ENCODE data around the gene PSMD3. TPM values are rescaled to one million over a fixed set of nuclear protein-coding genes. Genes with fewer than 3 reads are reported as not detected.

The PSMD3 gene
- total RNA-seq, 4 donors from 2014 or later: 106 to 154 (median 129) TPM

GRCh38 chr17:39979893-39980350, 685 bp upstream of the PSMD3 start:
- WGBS, 2 donors: 0 to 1% methylated on average over 10 of the region's 10 CpGs
- TF ChIP-seq CTCF (IDR thresholded peaks at IDR 0.05) (no peak), POLR2A (IDR thresholded peaks at IDR 0.05) (no peak)
- intact Hi-C loops (cut with DNase I; ENCODE audit: low total_unique reads): no loop called here
- H3K4me3 ChIP-seq (ENCODE audit: low read depth, poor library complexity, severe bottlenecking): no peak overlapping the region
- DNase-seq (ENCODE audit: low spot score in 2 of 2): no peak

GRCh38 chr17:39981207-39981741, 667 bp downstream of the PSMD3 start:
- DNase-seq (ENCODE audit: low spot score in 2 of 2): no peak
- 2 to 3% methylated on average over 8 to 9 of the region's 15 CpGs for WGBS, 2 donors
- intact Hi-C loops (cut with DNase I; ENCODE audit: low total_unique reads): no loop called here
- TF ChIP-seq POLR2A (IDR thresholded peaks at IDR 0.05): no peak
- no peak for TF ChIP-seq CTCF (IDR thresholded peaks at IDR 0.05)
- peak overlapping the region; percentile 97 for H3K4me3 ChIP-seq (ENCODE audit: low read depth, poor library complexity, severe bottlenecking)

GRCh38 chr17:39981766-39982375, 1.3 kb downstream of the PSMD3 start:
- intact Hi-C loops (cut with DNase I; ENCODE audit: low total_unique reads): no loop called here
- peak overlapping the region; percentile 97 for H3K4me3 ChIP-seq (ENCODE audit: low read depth, poor library complexity, severe bottlenecking)
- 20 to 21% methylated on average over 7 of the region's 7 CpGs for WGBS, 2 donors
- no peak for DNase-seq (ENCODE audit: low spot score in 2 of 2)
- TF ChIP-seq CTCF (IDR thresholded peaks at IDR 0.05) (no peak), POLR2A (IDR thresholded peaks at IDR 0.05) (no peak)

GRCh38 chr17:39988206-39988810, 7.7 kb downstream of the PSMD3 start:
- no peak for TF ChIP-seq CTCF (IDR thresholded peaks at IDR 0.05)
- TF ChIP-seq POLR2A (IDR thresholded peaks at IDR 0.05): no peak
- H3K4me3 ChIP-seq (ENCODE audit: low read depth, poor library complexity, severe bottlenecking): no peak overlapping the region
- 86 to 93% methylated on average over 11 of the region's 11 CpGs for WGBS, 2 donors
- intact Hi-C loops (cut with DNase I; ENCODE audit: low total_unique reads): no loop called here
- DNase-seq (ENCODE audit: low spot score in 2 of 2): no peak

- no peak for DNase-seq (ENCODE audit: low spot score in 2 of 2)
- intact Hi-C loops (cut with DNase I; ENCODE audit: low total_unique reads): no loop called here
- 93 to 94% methylated on average over 11 of the region's 11 CpGs for WGBS, 2 donors
- H3K4me3 ChIP-seq (ENCODE audit: low read depth, poor library complexity, severe bottlenecking): no peak overlapping the region
- TF ChIP-seq POLR2A (IDR thresholded peaks at IDR 0.05) (no peak), CTCF (IDR thresholded peaks at IDR 0.05) (no peak)
Measured at GRCh38 chr17:39994448-39994847, 13.8 kb downstream of the PSMD3 start.
